Measurements from ENCODE around the gene U2SURP. TPM values are rescaled to one million over a fixed set of nuclear protein-coding genes. Genes with fewer than 3 reads are reported as not detected.
A peak's percentile ranks its signal among the peaks of the same experiment; 100 is the strongest.

Gene U2SURP
- total RNA-seq, 2 donors from 2014 or later, result 139 to 160 TPM

DNA sequence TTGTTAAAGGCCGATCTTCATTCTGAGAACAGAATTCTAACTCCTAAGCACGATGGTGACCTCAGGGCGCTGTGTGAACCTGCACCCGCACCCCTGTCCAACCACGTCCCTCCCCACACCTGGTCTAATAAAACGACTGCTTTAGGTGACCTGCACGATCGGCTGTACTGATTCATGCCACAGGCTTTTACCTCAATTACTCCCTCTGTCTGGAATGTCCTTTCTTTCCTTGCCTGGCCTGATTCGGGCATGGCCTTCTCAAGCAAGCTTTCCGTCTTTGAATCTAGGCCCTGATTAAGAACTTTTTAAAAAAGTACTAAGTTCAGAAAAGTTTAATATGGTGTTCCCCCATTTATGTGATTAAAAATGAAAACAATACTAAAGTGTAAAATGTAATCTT lies 842 bp upstream of the U2SURP start:
- Histone ChIP-seq H3K4me3 (ENCODE audit: low read length) (peak overlapping the region; percentile 92), H3K9me3 (ENCODE audit: control insufficient read depth, low read length) (no peaks in the 10 kb centered on the region), H3K27ac (ENCODE audit: low read depth, low read length) (peak overlapping the region; percentile 91), H3K4me1 (ENCODE audit: control insufficient read depth, insufficient read depth, low read length) (peaks cover 6% of the 10 kb centered on the region), H3K36me3 (ENCODE audit: control insufficient read depth, insufficient read depth, low read length) (no peaks in the 10 kb centered on the region), H3K9ac (ENCODE audit: extremely low read depth, low read length, poor library complexity, severe bottlenecking) (peak overlapping the region; percentile 94), H3K27me3 (ENCODE audit: control insufficient read depth, insufficient read depth, low read length, poor library complexity, severe bottlenecking) (no peaks in the 10 kb centered on the region)
- Mint-ChIP-seq H3K27me3 (ENCODE audit: insufficient read depth) (no peaks in the 10 kb centered on the region), H3K27ac (peak overlapping the region; percentile 99), H3K9me3 (no peaks in the 10 kb centered on the region), H3K36me3 (ENCODE audit: low read depth) (no peaks in the 10 kb centered on the region), H3K4me1 (peaks cover 21% of the 10 kb centered on the region), H3K4me3 (peak overlapping the region; percentile 80)
- DNase-seq, result peak; percentile 55
- TF ChIP-seq, protein P1, sequence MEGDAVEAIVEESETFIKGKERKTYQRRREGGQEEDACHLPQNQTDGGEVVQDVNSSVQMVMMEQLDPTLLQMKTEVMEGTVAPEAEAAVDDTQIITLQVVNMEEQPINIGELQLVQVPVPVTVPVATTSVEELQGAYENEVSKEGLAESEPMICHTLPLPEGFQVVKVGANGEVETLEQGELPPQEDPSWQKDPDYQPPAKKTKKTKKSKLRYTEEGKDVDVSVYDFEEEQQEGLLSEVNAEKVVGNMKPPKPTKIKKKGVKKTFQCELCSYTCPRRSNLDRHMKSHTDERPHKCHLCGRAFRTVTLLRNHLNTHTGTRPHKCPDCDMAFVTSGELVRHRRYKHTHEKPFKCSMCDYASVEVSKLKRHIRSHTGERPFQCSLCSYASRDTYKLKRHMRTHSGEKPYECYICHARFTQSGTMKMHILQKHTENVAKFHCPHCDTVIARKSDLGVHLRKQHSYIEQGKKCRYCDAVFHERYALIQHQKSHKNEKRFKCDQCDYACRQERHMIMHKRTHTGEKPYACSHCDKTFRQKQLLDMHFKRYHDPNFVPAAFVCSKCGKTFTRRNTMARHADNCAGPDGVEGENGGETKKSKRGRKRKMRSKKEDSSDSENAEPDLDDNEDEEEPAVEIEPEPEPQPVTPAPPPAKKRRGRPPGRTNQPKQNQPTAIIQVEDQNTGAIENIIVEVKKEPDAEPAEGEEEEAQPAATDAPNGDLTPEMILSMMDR (conservative IDR thresholded peaks at IDR 0.05), result no peak
- WGBS, 2 experiments (ENCODE audit: insufficient coverage in 1 of 2, insufficient read length in 1 of 2), result 15 to 26% methylated on average over 8 to 10 of the region's 10 CpGs

DNA sequence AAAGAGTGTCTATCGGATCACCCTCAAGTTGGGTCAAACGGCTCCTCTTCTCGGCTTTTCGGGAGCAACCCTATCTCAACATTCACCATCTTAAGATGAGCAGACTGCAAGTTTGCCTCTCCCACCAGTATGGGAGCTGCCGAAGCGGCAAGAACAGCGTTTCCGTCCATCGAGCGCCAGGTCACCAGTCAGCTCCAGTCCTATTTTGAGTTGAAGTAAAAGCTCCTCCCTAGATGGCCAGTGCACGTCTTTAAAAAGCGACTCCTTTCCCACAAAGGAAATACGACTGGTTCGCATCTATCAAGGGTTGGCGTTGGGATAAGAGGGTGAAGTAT lies 369 bp upstream of the U2SURP start:
- H3K9me3 Mint-ChIP-seq, result no peaks in the 10 kb centered on the region
- H3K4me3 Mint-ChIP-seq, result peak overlapping the region; percentile 80
- H3K4me1 ChIP-seq (ENCODE audit: control insufficient read depth, insufficient read depth, low read length), result peaks cover 6% of the 10 kb centered on the region
- TF ChIP-seq, protein P1 (conservative IDR thresholded peaks at IDR 0.05), result no peak
- no peaks in the 10 kb centered on the region for H3K36me3 ChIP-seq (ENCODE audit: control insufficient read depth, insufficient read depth, low read length)
- no peak for DNase-seq
- H3K4me1 Mint-ChIP-seq, result peaks cover 21% of the 10 kb centered on the region
- H3K27ac Mint-ChIP-seq, result peak overlapping the region; percentile 99
- 0% methylated on average over 15 of the region's 15 CpGs for WGBS, 2 experiments (ENCODE audit: insufficient coverage in 1 of 2, insufficient read length in 1 of 2)
- no peaks in the 10 kb centered on the region for H3K27me3 ChIP-seq (ENCODE audit: control insufficient read depth, insufficient read depth, low read length, poor library complexity, severe bottlenecking)
- no peaks in the 10 kb centered on the region for H3K9me3 ChIP-seq (ENCODE audit: control insufficient read depth, low read length)
- peak overlapping the region; percentile 91 for H3K27ac ChIP-seq (ENCODE audit: low read depth, low read length)
- H3K4me3 ChIP-seq (ENCODE audit: low read length), result peak overlapping the region; percentile 92
- no peaks in the 10 kb centered on the region for H3K27me3 Mint-ChIP-seq (ENCODE audit: insufficient read depth)
- H3K9ac ChIP-seq (ENCODE audit: extremely low read depth, low read length, poor library complexity, severe bottlenecking), result peak overlapping the region; percentile 94
- H3K36me3 Mint-ChIP-seq (ENCODE audit: low read depth), result no peaks in the 10 kb centered on the region

DNA sequence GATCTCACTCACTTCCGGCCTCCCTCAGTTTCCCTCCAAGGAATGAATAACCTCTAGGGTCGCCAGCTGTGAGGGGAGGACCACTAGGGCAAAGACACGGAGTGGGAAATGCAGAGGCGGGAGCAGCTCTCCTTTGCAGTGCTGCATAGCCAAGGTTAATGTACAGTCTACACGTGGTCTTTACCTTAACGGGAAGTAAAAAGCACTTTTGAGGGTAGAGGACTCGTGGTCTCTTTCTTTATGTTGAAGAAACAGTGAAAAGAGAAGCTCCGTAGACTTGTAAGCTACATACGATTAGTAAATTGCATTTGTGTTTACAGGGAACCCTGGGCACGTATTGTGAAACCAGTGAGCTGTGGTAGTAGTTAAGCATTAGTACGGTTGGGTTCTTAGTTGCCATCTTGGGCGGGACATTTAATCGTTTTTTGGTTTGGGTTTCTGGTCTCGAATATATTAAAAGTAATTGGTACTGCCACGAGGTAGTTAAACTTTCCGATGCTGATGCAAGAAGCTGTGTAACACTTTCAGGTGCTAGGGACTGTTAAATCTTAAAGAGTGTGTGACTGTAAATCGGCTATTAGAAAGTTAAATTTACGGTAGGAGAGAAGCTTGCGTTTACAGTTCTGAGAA lies 828 bp downstream of the U2SURP start:
- TF ChIP-seq, protein P1 (conservative IDR thresholded peaks at IDR 0.05), result no peak
- Mint-ChIP-seq H3K27ac (peak overlapping the region; percentile 99), H3K9me3 (no peaks in the 10 kb centered on the region), H3K4me1 (peaks cover 21% of the 10 kb centered on the region), H3K36me3 (ENCODE audit: low read depth) (peaks cover 2% of the 10 kb centered on the region), H3K4me3 (peak overlapping the region; percentile 80), H3K27me3 (ENCODE audit: insufficient read depth) (no peaks in the 10 kb centered on the region)
- Histone ChIP-seq H3K9ac (ENCODE audit: extremely low read depth, low read length, poor library complexity, severe bottlenecking) (peak overlapping the region; percentile 94), H3K9me3 (ENCODE audit: control insufficient read depth, low read length) (no peaks in the 10 kb centered on the region), H3K27me3 (ENCODE audit: control insufficient read depth, insufficient read depth, low read length, poor library complexity, severe bottlenecking) (no peaks in the 10 kb centered on the region), H3K36me3 (ENCODE audit: control insufficient read depth, insufficient read depth, low read length) (no peaks in the 10 kb centered on the region), H3K4me3 (ENCODE audit: low read length) (peak overlapping the region; percentile 92), H3K27ac (ENCODE audit: low read depth, low read length) (peak overlapping the region; percentile 84), H3K4me1 (ENCODE audit: control insufficient read depth, insufficient read depth, low read length) (peaks cover 6% of the 10 kb centered on the region)
- 1% methylated on average over 17 to 19 of the region's 19 CpGs for WGBS, 2 experiments (ENCODE audit: insufficient coverage in 1 of 2, insufficient read length in 1 of 2)
- no peak for DNase-seq

Data from endodermal cell (in vitro differentiated cells).